ENCODE results near the gene AIP. TPM values are rescaled to one million over a fixed set of nuclear protein-coding genes. Genes with fewer than 3 reads are reported as not detected.
A peak's percentile ranks its signal among the peaks of the same experiment; 100 is the strongest.

The AIP gene
- total and polyA plus RNA-seq, 2 donors (not counting 1 experiment from before 2014, with no cell fraction given): 53.7 to 117 TPM

GRCh38 chr11:67438158-67438902, 44.5 kb upstream of the AIP start:
- Histone ChIP-seq H3K4me3 (replicated peaks in 1 of 4; ENCODE audit: control extremely low read depth in 1 of 4, insufficient read depth in 1 of 4, low read depth in 3 of 4, low read length in 4 of 4) (no peak overlapping the region), H3K4me2 (ENCODE audit: extremely low read depth, insufficient read depth, low read length) (no peak overlapping the region), H2AFZ (ENCODE audit: low read length) (no peak overlapping the region), H3K4me1 (ENCODE audit: control insufficient read depth, extremely low read depth, insufficient read depth, low read length) (peaks cover 3% of the 10 kb centered on the region), H3K79me2 (ENCODE audit: control insufficient read depth, insufficient read depth, low read length) (peaks cover 11% of the 10 kb centered on the region), H3K27ac (ENCODE audit: insufficient read depth, low read length) (no peak overlapping the region), H3K36me3 (ENCODE audit: control insufficient read depth, insufficient read depth, low read length) (peaks cover 36% of the 10 kb centered on the region), H3K9ac (ENCODE audit: insufficient read depth, low read length) (no peak overlapping the region), H3K9me3 (ENCODE audit: control insufficient read depth, insufficient read depth, low read depth, low read length) (no peaks in the 10 kb centered on the region), H3K27me3 (ENCODE audit: control insufficient read depth, insufficient read depth, low read length) (no peaks in the 10 kb centered on the region), H4K20me1 (ENCODE audit: control insufficient read depth, extremely low read depth, insufficient read depth, low read length) (no peaks in the 10 kb centered on the region)
- DNase-seq (ENCODE audit: low read depth in 2 of 2): no peak
- TF ChIP-seq, protein P1, sequence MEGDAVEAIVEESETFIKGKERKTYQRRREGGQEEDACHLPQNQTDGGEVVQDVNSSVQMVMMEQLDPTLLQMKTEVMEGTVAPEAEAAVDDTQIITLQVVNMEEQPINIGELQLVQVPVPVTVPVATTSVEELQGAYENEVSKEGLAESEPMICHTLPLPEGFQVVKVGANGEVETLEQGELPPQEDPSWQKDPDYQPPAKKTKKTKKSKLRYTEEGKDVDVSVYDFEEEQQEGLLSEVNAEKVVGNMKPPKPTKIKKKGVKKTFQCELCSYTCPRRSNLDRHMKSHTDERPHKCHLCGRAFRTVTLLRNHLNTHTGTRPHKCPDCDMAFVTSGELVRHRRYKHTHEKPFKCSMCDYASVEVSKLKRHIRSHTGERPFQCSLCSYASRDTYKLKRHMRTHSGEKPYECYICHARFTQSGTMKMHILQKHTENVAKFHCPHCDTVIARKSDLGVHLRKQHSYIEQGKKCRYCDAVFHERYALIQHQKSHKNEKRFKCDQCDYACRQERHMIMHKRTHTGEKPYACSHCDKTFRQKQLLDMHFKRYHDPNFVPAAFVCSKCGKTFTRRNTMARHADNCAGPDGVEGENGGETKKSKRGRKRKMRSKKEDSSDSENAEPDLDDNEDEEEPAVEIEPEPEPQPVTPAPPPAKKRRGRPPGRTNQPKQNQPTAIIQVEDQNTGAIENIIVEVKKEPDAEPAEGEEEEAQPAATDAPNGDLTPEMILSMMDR (conservative IDR thresholded peaks at IDR 0.05 in 1 of 2, IDR thresholded peaks at IDR 0.05 in 1 of 2; ENCODE audit: low read depth in 1 of 2, low read length in 2 of 2): no peak
- no peak for TF ChIP-seq EZH2 (IDR thresholded peaks at IDR 0.05; ENCODE audit: low read length, missing control alignments)

DNA sequence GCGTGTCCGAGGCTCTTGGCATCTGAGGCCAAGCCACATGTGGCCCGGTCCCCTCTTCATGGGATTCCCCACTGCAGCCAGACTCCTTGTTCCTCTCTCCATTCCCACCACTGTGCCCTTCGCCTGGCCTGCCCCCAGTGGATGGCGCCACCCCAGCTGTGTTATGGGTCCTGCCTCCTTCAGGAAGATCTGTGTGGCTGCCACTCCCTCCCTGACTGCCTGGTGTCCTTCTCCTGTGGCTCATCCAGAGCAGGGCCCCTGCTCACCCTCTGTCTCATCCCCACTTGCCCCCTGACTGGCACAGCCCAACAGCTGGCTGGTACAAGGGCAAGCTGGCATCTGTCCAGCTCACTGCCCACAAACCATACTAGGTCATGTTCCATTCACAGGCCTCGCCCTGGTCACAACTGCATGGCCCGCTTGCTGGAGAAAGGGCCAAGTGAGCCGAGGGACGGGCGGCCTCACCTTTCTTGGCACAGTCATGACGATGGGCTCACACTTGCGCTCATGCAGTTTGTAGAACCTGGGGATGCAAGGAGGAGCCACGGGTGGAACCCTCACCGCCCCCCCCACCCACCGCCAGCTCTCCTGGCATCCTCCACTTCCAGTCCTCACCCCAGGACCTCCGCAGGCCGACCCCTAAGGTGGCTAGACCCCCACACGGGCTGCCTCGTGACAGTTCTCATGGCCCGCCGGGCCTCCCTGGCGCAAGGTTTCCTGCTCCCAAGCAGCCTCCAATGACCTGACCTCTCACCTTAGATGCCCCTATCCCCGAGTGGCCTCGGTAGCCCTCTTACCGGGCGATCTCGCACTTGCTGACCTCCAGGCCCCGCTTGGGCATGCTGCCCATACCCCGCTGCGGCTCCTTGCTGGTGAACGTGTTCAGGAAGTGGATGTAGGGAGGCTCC, 43.3 kb upstream of the AIP start:
- peak in 1 of 2 donors; percentile 14 for DNase-seq (ENCODE audit: low read depth in 2 of 2)
- Histone ChIP-seq H4K20me1 (ENCODE audit: control insufficient read depth, extremely low read depth, insufficient read depth, low read length) (no peaks in the 10 kb centered on the region), H3K27me3 (ENCODE audit: control insufficient read depth, insufficient read depth, low read length) (no peaks in the 10 kb centered on the region), H3K36me3 (ENCODE audit: control insufficient read depth, insufficient read depth, low read length) (peaks cover 29% of the 10 kb centered on the region), H3K9me3 (ENCODE audit: control insufficient read depth, insufficient read depth, low read depth, low read length) (no peaks in the 10 kb centered on the region), H3K9ac (ENCODE audit: insufficient read depth, low read length) (no peak overlapping the region), H3K4me1 (ENCODE audit: control insufficient read depth, extremely low read depth, insufficient read depth, low read length) (peaks cover 3% of the 10 kb centered on the region), H2AFZ (ENCODE audit: low read length) (no peak overlapping the region), H3K4me3 (replicated peaks in 1 of 4; ENCODE audit: control extremely low read depth in 1 of 4, insufficient read depth in 1 of 4, low read depth in 3 of 4, low read length in 4 of 4) (no peak overlapping the region), H3K79me2 (ENCODE audit: control insufficient read depth, insufficient read depth, low read length) (peaks cover 11% of the 10 kb centered on the region), H3K4me2 (ENCODE audit: extremely low read depth, insufficient read depth, low read length) (no peak overlapping the region), H3K27ac (ENCODE audit: insufficient read depth, low read length) (no peak overlapping the region)
- no peak for TF ChIP-seq EZH2 (IDR thresholded peaks at IDR 0.05; ENCODE audit: low read length, missing control alignments)
- TF ChIP-seq, protein P1 (conservative IDR thresholded peaks at IDR 0.05 in 1 of 2, IDR thresholded peaks at IDR 0.05 in 1 of 2; ENCODE audit: low read depth in 1 of 2, low read length in 2 of 2): peak in 1 of 2 donors; percentile 12

All from fibroblast of lung (primary cell).